Parietal lobe (tissue), 1 donor: ENCODE results near the gene PDCD2. TPM values are rescaled to one million over a fixed set of nuclear protein-coding genes. Genes with fewer than 3 reads are reported as not detected.

Experiments used
- total RNA-seq: library from RNA; depleted of rRNA; stranded (reverse); fragments of >200 nt; gene quantifications from one replicate; pipeline ENCODE4 v1.2.3, GENCODE V29; 2014

The PDCD2 gene
- 44.4 TPM for total RNA-seq

DNA sequence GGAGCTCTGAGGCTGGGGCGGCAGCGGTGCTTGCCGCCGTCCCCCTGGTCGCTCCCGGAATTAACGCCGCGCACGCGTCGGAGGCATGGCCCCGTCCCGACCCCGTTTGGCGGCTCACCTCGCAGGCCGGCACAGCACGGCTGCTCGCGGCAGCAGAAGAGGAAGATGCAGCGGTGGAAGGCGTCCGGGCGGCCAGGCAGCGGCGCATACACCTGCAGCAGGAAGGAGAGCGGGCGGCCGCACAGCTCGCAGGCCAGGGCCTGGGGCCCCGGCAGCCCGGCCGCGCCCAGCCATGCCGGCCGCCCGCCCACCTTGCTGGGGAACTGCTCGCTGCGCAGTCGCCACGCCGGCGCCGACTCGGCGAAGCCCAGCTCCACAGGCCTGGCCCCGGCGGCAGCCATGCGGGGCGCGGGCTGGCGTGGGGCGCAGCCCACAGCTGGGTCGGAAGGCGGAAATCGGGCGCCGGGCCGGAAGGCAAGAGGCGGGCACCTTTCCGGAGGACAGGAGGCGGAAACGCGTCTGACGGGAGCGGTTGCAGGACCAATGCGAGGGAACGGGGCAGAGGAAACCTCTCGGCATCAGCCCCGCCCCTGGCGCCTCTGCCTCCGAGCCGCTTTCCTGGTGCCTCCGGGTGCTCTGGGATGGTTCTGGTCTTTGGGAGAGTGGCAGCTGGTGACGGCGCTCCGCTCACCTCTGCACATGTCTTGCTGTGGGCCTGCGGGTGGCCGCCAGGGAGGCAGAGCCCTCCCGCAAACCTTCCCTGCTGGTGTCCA, at the start of gene PDCD2:
Gene PDCD2, minus strand, starts transcription at position 457 of the 773 bp plus-strand sequence. Its CDS starts 56 bp downstream, at position 401.

GRCh38 chr6:170554013-170554795, 30.2 kb downstream of the PDCD2 start, which contains the start of gene TBP:
Gene TBP (plus strand): TSS chr6:170554369. CDS start chr6:170557030, 2,661 bp downstream.

DNA sequence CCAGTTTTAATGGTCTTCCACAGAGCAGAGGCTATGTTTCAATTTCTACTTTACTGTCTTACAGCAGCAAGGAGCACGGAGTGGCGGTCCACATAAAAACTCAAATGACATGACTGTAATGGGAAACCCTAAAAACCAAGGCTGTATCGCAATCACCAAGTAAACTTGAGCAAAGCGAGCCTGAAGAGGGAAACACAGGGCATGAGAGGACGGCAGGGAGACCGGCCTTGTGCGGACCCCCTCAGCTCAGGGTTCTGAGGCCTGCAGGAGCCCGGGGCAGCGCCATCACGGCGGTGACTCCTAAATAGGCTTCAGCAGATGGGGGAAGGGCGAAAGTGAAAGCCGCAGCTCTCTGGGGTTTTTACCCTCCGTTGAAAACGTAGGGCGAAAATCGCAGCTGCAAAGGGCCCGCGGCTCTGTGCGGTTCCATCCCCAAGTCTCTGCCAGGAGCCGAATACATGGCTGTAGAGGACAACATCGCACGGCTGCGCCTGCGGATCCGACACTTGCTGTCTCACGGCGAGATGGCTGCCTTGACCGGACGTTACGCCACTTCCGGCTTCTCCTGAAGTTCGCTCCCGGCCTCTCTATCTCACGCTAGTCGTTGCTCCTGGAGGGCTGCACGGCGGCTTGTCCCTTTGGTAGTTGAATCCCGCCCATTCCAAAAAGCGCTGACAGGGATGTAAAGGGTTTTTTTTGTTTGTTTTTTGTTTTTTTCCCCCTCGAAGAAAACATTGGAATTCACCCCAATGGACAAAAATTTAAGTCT, 31.5 kb downstream of the PDCD2 start, which contains the start of gene PSMB1:
Gene PSMB1, minus strand, starts transcription at position 543 of the 769 bp plus-strand sequence. Its CDS starts 65 bp downstream, at position 478.

Other genes with a start within 250 kb of the PDCD2 start
- 153 TPM for gene PSMB1, start 31.3 kb downstream of the PDCD2 start, total RNA-seq
- 17.8 TPM for gene TBP, start 30.3 kb downstream of the PDCD2 start, total RNA-seq